ENCODE measurements around the gene CGB2.

DNA sequence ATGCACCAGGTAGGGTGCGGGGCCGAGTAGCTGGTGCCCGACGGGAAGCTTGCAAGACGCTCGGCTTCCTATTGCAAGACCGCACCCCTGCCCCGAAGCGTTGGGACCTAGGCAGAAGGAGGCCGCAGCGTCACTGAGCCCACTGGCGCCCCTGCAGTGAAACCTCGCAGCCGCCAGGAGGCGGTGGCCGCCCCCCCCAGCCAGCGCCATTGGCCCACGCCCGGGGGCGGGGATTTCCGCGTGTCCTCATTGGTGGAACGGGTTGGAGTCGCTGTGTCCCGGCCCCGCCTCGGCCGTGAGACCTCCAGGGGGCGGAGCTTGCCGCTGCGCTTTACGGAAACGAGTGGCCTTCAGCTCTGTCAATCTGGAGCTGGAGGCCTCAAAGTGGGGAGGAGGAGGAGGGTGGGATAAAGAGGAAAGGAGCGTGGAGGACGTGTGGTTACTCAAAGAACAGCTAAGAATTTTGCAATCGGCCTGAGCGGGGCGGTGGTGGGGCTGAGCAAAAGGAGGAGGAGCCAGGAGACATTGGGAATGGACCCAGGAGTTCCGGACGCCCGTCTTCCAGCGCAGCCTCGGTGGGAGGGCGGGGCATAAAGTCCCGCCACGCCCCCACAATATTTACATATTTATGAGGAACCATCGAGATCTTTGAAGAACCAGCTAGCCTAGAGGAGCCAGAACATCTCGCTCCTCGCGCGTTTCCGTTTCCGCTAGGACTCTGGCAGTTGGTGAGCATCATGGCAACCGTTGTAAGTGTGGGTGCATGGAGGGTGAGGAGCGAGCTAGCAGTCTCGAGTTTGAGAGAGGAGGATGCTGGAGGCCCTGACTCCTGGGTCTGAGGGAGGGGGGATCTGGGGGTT is 38.3 kb upstream of the CGB2 start, which contains the start of the genes GYS1 and RUVBL2:
- TF ChIP-seq, protein P1, sequence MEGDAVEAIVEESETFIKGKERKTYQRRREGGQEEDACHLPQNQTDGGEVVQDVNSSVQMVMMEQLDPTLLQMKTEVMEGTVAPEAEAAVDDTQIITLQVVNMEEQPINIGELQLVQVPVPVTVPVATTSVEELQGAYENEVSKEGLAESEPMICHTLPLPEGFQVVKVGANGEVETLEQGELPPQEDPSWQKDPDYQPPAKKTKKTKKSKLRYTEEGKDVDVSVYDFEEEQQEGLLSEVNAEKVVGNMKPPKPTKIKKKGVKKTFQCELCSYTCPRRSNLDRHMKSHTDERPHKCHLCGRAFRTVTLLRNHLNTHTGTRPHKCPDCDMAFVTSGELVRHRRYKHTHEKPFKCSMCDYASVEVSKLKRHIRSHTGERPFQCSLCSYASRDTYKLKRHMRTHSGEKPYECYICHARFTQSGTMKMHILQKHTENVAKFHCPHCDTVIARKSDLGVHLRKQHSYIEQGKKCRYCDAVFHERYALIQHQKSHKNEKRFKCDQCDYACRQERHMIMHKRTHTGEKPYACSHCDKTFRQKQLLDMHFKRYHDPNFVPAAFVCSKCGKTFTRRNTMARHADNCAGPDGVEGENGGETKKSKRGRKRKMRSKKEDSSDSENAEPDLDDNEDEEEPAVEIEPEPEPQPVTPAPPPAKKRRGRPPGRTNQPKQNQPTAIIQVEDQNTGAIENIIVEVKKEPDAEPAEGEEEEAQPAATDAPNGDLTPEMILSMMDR (IDR thresholded peaks at IDR 0.05; ENCODE audit: insufficient read depth, low read depth, low read length), result peak; percentile 63
- TF ChIP-seq EZH2 (IDR thresholded peaks at IDR 0.05; ENCODE audit: insufficient read depth, low read length), result no peak
